Kasumi-1 (cell line): Measurements from ENCODE around the gene NRG3.
A peak's percentile ranks its signal among the peaks of the same experiment; 100 is the strongest.

ENCODE experiments used
- DNase-seq, 2 experiments: peaks; one replicate each; lab custom pipeline; 2025; lab: John Stamatoyannopoulos, UW

Gene NRG3

DNA sequence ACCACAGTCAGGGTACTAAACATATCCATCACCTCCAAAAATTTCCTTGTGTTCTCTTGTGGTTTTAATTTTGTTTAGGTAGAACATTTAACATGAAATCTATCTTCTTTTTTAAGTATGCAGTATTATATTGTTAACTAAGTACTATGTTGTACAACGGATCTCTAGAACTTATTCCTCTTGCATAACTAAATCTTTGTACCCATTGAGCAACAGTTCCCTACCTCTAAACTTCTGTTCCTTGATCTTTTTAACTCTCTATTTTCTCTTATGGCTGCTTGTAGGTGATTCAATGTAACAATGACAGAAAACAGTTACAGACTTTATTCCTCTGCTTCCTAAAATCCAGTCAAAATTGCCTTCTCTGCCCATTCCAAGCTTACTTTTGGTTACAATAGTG, 9.9 kb downstream of the NRG3 start:
- no peak for DNase-seq

DNA sequence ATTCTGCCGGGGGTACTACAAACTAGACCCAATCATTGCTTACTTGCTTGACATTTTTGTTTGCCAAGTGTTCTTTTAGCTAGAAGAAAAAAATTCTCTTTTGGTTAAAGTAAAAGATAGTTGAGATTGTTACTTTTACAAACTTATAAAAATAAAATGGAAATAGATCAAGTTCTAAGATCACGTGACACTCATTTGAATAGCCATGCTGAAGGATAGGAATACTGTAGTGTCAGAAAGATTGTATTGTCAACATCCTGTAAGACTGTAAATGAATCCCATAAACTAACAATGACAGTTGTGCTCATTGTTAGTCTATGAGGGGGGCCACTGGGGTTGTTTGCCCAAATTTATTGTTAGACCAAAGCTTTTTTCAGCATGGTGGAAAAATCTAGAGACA, 10.5 kb downstream of the NRG3 start:
- no peak for DNase-seq

DNA sequence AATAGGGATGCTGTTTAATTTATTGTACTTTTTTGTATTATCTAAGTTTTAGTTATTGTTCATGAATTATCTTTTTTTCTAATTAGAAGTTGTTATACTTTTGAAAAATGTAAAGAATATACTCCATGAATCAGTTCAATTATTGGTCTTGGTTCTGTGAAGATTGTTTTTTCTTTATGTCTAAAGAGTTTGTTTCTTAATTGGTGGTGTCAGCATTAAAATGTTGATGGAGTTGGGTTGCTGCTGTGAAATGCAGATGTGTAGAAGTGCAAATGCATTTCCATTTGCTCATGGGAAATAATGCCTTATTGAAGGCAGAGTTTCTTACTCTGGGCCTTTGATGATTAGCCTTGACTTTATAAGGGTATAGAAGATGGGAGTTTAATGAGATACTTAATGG, 11.9 kb downstream of the NRG3 start:
- no peak for DNase-seq

DNA sequence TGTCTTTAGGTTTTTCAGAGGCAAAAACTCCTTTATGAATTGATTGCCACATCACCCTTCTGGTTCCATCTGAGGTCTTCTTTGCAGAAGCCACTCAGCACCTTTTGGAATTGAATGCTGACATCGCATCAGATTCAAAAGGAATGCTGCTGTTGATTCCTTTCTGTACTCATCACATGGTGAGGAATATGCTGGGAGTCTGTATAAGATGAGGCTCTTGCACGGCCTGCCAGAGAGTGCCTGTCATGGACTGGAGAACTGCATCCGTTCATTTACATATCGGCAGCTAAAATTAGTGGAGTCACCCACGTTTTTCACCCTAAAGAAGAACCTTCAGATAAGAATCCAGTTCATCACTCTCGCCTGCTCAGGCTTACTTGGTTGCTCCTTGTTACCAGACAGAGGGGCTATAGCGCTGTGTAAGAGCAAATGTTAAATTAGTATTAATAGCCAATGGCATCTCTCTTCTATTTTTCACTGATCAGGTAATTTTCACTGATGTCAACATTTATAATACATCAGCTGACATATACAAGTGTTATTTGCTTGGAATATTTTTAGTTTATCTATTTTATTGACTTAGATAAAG, 14.3 kb downstream of the NRG3 start:
- DNase-seq, result no peak

DNA sequence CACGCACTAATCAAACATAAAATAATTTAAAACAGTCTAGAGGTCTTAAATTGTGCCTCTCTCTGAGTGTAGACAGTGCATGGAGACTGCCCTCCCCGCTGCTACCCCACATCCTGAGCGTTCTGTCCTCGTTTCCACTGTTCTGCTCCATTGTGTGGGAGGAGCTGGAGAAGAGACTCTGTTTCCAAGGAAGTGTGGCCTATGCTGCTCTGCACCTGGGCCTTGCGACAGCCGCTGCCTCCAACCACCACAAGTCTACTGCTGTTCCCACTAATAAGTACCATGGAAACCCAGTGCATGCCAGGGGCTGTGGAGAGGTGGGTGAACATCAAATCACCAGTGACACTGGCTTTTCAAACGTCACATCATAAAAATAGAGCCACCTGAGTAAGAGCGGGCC, 19.6 kb downstream of the NRG3 start:
- DNase-seq, result no peak

DNA sequence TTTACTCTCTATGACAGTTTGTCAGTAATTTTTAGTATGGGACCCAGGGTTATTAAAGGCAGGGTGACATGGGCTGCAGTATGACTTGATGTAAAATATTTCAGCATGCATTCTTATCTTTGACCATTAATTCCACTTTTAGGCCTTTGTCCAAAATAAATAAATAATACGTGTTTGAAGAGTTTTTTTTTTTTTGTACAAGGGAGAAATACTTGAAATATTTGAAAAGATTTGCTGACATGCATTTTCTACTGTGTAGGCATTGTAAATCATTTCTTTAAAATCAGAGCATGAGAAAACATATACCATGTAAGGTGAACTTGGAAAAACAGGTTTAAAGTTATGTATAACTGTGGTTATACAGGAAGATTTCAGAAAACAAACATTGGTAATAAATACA, 23.5 kb downstream of the NRG3 start:
- no peak for DNase-seq

DNA sequence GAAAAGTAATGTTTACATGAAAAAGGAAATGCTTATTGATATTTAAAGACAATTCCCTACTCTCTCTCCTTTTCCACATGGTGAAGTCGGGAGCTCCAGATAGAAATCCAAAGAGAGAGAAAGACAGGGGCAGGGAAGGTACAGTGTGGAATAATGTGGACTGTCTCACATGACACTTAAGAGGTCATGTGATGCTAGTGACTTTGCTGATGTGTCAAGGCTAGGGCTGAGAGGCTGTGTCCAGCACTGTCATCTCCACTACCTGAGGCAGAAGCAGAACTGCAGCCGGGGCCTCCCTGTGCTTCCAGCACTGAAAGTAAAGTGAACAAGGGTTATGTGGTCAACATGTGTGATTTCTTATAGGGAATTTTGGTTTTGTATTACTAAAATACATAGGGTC, 26.0 kb downstream of the NRG3 start:
- DNase-seq, result no peak

DNA sequence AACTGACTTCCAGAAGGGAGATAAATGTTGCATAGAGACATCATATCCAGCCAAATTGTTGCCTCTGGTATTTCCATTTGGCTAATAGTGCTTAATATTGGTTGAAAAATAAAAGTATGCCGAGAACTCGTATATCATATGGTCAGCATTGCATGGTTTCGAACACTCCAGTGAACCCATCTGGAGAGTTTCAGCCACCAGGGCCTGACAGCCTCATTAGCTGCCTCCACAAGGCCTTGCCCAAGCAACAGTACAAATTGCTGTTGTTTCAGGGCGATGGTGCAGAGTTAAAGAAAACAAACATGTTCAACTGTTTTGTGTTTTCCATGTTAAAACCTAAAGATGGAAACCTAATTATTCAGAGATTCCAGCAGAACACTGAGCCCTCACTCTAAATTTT, 28.5 kb downstream of the NRG3 start:
- DNase-seq, result no peak

DNA sequence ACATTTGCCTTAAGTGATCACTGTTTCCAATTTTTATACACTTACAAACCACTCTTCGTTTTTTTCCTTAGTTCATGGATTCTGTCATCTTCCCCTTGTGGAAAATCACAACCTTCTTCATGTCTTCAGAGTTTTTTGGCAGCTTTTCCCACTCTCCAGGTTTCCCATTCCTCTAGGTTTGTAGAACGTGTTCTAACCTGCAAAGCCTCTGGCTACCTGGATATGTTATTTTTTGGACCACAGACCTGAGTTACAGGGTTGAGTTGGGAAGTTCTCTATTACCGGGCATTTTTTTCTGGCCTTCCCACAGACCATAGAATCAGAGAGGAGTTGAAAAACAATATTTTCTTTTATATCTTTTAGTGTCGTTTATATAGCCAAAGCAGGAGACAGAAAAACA, 30.2 kb downstream of the NRG3 start:
- DNase-seq, result no peak

DNA sequence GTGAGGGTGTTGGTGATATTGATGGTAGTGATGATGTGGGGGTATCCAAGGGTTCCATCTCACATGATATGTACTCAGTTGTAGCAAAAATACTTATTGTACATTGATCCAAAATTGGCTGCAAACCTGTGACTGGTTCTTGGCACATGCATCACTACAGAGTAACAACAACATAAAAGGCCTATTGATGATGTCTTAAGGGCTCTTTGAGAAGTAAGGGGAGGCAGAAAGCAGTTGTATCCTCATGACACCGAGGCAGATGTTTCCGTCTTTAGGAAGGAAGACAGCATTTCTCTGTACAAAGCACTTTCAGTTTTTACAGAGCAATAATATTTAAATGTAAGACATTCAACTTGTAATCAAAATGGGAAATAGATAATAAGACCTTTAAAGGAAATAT, 34.5 kb downstream of the NRG3 start:
- DNase-seq, result no peak

DNA sequence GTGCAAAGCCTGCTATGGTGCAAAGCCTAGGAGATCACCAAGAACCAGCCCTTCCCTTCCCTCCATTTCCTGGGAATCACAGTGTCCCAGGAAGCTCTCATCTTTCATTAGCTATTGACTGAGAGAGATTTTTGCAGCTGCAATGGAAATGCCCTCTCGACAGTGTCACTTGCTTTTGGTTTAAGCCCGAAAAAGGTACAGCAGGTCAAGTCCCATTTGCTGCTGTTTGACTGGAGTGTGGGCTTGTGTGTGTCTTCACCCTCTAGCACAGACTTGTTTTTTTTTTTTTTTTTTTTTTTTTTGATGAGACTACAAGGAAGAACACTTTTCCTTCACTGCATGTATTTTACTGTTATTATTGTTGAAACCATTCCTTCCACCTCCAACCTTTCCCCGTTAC, 36.3 kb downstream of the NRG3 start:
- DNase-seq, result no peak

DNA sequence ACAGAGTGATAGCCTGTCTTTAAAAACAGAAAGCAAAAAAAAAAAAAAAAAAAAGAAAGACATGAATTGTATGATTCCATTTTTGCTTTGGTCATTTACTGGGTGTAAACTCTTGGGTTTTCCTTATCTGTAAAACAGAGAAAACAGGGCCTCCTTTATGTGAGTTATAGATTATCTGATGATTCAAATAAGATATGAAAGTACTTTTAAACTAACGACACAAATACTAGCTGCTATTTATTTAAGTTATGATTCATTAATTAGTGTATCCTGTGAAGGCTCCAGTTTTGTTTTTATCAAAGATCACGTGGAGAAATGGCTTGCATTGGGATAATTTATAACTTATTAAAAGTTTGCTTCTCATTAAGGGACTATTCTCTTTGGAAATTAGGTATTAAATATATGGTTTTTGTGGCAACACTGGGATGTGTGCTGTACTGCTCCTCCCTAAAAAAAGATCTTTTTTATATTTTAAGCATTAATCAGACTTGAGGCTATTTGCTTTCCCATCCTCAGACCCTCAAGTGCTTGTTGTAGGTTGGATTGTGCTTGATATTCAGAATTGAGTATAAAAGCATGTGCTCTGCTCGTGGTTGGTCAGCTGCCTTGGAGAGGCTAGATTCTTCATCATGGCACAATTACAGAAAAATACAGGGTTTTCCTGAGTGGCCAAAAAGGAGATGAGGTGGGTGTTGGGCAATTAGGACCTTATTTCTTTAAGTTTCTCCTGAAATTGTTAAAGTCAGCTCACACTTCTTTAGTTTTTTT, 39.9 kb downstream of the NRG3 start:
- DNase-seq, result no peak

DNA sequence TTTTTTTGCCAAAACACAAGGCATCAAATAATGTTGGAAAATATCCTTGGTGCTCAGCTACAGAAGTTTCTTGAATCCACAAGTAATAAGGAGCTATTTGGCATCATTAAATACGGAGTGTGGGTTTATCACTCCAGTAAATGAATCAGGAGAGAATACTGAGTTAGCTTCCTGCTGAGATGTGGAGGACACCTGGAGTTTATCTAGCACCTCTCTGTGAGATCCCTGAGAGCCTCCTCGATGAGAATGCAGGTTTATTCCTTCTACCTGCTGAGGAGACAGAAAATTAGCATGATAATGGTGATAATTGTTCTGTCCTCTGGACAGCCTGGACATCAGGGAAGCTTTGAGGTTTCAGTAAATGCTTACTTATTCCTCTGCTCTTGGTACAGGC, 40.5 kb downstream of the NRG3 start:
- DNase-seq, result no peak

DNA sequence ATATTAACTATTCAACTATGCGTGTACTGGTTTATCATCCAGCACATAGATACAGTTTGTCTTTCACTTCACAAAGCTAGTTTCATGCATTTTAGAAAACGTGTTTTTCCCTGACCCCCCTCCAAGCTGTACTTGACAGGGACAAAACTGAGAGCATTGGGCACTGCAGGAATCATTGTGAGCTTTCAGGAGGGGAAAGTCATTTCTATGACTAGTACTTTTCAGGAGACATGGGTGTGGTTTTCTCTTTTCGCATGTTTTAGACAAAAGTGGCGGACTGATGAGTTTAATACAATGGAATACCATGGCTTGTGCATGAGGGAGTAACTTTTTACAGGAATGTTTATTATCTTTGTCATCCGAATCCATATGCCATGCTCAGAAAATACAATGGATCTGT, 42.7 kb downstream of the NRG3 start:
- DNase-seq, result no peak

DNA sequence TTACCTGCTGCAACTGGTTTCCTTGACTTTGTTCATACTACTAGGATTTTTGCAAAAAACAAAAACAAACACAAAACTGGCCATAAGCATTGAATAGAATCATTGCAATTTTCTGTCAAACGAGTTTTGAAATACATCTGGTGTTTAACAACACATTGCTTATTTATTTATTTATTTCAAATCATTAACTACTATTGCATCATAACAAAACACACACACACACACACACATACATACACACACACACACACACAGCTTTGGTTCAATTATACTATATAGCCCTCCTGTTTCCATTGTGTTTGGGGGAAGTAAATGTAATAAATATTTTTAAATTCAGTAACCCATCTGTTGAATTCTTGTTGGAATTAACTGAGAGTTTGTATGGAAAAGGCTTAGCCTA, 43.8 kb downstream of the NRG3 start:
- DNase-seq, result no peak

DNA sequence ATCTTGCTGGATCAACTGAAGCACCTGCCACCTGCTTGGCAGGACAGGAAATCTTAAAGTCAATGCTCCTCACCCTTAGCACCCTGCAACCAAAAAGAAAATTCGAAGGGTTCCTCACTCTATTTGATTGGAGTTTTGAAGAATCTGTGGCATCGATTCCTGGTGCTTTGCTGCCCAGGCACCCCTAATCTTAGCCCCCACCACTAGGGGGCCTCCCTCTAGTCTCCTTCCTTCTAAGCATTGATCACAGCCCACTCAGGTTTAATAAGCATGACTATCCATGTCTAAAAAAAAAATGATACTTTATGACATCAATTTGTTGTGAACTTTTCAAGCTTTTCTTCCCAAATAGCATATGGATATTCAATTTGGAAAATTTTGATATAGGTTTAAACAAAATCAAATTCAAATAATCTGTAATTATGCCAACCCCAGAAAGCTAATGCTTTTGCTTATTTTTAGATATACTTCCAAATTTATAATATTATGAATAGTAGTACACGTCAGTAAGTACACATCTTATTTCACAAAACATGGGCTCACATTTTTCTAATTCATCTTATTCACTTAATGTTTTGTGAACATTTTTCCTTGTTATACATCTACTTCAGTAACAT, 45.3 kb downstream of the NRG3 start:
- DNase-seq, result peak; percentile 15 to 21

DNA sequence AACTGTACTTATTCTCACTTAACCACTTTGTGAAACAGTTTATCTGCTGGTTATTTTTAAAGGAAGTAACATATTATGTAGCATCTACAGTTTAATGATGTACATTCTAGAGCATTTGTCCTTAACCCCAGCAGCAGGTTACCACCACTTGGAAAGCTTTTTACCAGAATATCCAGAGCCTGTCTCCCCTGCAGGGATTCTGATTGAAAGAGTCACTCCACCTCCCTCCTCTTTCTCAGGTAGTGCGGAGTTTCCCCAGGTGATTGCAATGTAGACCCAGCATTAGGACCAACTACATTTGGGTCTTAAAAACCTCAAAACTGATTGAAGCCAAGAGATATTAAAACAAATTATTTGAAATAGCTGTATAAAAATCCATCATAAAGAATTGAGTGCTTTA, 53.1 kb downstream of the NRG3 start:
- DNase-seq, result no peak

DNA sequence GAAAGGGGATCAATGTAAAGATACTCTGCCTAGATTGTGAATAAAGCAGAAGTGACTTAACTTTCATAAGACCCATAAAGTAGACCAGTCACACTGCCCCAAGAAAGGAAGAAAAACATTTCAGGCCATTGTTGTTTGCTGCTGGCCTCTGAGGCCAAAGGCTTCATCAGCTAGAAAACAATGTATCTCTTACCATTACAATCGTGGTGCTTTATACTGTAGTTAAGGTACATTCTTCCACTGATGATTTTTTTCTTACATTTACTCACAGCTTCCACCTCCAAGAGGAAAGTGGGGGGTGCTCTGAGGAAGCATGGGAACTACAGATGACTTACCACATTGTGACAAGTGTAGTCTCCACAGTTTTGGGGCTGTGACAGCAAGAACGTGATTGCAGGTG, 68.6 kb downstream of the NRG3 start:
- DNase-seq, result no peak

DNA sequence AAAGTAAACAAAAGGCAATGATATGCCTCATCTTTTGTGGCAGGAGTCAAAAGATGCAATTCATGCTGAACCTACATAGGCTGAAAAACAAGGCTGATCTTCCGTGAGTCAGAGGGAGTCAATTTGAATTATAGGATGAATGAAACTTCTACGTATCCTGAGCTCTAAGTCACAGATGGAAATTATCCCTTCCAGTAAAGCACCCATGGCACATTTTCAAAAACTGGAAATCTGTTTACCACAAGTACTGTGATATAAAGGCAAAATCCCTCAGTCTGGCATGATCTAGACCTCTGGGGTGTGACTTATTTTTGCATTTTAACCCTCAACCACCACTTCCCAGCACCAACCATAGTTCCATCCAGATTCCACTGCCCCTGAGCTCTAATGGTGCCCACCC, 69.6 kb downstream of the NRG3 start:
- no peak for DNase-seq

DNA sequence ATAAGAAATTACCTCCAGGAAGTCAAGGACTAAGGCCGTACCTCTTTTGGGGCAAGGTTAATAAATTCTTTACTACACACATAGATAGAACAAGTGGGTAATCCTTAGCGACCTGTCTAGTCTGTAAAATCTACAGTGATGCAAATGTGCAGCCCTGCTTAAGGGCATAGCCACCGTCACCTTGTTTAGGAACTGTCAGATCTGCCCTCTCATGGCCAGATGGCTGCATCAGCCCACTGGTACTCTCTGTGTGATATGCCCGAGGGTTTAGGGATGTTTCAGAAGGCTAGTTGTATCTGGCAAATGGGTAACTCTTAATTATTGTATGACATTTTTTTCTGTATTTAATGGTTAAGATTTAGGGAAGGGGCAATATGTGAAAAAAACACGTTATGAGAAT, 74.3 kb downstream of the NRG3 start:
- DNase-seq, result no peak

DNA sequence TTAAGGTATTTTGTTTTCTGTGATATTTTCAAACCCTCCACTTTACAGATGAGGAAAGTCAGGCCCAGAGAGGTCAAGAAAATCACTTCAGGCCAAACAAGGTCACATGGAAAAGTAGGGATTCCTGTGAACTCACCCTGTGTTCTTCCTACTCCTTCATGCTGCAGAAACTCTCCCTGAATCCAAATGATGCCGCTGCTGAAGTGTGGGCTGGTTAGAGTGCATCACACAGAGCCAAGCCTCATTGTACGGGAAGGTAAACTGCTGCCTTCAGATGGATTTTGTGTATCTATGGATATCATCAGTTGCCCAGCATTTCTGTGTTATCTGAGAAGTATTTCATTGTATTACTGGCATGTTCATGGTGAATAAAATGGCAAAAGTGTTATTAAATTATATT, 75.4 kb downstream of the NRG3 start:
- no peak for DNase-seq

DNA sequence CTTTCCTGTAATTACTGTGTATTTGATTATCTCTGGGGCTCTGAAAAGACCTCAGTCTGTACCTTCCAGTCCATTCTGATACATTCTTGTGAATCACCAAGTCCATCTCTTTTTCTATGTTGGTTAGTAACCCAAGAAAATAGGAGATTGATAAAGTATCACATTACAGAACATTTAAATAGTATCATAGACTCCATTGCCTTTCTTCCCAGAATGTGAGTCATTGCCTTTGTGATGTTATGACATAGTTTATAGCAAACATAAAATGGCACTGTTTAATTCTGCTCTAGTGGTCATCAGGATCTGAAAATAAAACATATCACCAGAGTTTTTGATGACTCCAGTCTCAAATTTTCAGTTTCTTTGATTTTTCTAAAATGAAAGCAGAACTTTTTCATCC, 78.4 kb downstream of the NRG3 start:
- no peak for DNase-seq

DNA sequence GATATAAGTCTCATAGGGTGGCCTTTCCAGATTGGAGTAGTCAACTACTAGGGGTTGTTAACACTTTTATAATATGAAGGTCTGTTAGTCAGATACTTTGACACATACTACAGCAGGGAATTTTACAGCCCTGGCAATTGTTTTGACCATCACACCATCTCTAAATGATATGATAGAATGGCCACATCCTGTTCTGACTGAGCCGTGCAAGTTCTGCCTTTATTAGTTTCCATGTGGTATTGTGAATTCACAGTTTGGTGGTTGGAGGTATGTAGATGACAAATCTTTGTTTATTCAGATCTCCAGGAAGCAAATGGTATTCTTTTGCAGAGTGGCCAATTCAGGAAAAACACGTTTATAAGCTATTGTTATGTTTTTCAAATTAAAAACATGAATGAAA, 83.0 kb downstream of the NRG3 start:
- no peak for DNase-seq

DNA sequence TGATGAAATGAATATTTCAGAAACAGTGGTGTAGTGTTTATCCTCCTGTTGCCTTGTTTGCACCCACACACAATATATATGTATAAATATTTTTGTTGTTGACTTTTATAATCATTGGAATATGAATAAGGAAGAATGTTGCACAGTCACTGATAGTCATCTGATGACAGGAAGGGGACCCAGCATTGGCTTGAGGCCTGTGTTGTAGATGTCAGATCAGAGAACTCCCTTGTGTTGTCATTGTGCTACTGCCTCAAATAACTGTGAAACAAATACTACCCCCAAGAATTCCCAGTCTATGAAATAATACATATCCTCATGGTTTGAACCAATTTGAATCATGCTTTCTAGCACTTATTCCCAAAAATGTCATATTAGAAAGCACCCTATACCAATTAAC, 84.0 kb downstream of the NRG3 start:
- no peak for DNase-seq
